Measurements from ENCODE around the gene ITSN1.
"Not testable (repeated sequence)": the region's sequence is repeated elsewhere in the genome, so short reads cannot be mapped to it uniquely, and the experiment has no call there.

ITSN1 gene

DNA sequence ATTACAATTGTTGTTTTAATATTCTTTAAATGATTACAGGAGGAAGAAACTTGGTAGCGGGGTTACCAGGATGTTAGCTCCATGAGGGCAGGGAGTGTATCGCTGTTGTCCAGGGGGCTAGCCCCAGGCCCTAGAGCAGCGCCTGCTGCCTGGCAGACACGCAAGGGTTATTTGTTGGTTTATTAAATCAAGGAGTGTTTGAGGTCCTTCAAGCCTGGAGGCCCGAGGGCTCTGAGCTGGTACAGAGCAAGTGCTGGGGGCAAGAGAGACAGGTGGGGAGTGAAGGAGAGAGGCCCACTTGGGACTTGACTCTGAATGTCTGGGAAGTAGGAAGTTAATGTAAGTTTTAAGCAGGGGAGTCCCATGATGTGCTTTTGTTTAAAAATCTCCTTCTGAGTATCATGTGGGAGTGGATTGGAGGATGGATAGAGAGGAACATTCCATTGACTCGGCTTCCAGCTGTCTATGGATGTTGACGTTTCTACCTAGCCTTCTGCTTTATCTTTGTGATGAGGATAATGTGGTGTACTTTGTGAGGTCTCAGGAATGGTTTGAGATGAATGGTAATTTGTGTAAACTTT, 8.7 kb downstream of the ITSN1 start:
- DNase-seq (ENCODE audit: low read depth in 1 of 2, low spot score in 1 of 2) = no peak

DNA sequence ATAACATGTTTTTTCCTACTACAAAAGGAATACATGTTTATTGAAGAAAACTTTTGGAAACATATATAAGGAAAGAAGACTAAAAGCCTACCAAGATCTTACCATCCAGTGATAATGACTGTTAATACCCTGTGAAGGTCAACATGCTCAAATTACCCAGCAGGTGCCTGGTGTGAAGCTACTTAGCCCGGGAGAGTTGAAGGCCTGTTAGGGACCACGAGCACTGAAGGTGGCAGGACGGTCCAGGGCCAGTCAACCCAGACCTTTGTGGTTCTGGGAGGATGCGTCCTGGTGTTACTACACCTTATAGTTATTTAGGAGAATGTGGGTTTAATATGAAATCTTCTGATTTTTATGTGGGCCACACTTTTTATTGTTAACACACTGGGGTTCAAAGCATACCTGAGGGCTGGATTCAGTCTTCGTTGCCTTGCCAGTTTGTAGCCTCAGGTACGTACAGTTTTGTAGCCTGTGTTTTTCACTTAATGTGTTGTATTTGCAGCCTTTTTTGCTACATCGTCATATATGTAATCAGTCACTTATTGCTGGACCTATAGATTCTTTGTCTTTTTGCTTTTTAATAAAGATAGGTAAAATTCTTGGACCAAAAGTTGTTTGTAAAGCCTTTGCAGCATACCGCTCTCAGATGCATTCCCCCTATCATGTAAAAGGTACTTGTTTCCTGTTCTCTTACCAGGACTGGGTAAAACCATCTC, 9.8 kb downstream of the ITSN1 start:
- DNase-seq (ENCODE audit: low read depth in 1 of 2, low spot score in 1 of 2) = no peak

DNA sequence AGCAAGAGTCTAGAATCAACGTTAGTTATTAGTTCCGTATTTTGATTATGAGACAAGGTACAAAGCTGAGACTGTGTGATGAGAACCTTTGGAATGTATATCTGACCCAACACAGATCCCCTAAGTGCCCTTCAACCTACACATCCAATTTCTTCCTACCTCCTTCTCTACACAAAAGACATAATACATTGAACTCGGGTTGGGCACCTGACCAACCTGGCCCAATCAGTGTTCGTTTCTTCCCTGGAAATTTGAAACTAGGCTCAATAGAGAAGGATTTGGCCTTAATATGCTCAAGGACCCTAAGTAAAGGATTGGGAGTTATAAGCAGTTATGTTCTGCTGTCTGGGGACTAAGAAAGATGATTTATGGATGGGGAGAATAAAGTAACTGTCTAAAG, 12.1 kb downstream of the ITSN1 start:
- DNase-seq (ENCODE audit: low read depth in 1 of 2, low spot score in 1 of 2) = no peak

DNA sequence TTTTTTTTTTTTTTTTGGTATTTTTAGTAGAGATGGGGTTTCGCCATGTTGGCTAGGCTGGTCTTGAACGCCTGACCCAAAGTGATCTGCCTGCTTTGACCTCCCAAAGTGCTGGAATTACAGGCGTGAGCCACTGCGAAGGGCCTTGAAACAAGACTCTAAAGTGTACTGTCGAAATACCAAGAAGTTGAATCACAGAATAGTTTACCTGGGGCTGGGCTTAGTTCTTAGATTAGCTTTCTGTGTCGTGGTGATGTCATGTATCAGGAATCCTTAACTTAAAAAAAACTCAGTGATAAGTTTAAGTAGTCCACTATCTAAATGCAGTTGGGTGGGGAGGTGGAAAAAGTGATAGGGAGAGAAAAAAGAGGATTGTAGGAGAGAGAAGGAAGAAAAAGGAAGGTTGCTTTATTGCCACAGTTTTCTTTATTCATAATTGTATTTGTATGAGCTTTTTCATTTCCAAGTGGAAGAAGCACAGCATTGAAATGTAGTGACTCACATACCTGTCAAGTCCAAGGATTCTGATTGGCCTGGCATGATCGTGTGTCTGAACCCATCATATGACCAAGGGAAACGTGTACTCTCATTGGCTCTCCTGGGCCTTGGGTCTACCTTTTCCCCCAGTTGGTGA, 13.4 kb downstream of the ITSN1 start:
- DNase-seq (ENCODE audit: low read depth in 1 of 2, low spot score in 1 of 2) = no peak

DNA sequence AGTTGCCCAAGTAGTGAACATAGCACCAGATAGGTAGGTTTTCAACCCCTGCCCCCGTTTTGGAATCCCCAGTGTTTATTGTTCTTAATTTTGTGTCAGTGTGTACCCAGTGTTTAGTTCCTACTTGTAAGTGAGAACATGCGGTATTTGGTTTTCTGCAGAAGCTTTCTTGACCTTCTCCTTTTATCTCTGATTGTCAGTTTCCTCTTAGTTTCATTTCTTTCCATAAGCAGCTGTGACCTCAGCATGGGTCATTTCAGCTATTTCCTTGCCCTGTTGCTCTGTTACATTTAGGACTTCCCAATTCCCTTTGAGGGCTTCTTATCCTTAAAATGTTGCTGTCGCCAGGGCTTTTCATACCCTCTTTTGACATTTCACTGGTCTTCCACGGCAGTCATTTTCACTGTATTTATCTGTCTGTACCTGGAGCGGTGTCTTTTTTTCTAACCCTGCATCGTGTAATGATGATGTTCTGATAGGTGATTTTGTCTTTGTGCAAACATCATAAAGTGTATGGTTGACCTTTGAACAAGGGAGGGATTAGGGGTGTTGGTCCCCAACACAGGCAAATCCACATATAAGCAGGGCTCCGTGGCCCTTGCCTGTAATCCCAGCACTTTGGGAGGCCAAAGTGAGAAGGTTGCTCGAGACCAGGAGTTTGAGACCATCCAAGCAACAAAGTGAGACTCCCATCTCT, 15.0 kb downstream of the ITSN1 start:
- DNase-seq (ENCODE audit: low read depth in 1 of 2, low spot score in 1 of 2) = no peak

DNA sequence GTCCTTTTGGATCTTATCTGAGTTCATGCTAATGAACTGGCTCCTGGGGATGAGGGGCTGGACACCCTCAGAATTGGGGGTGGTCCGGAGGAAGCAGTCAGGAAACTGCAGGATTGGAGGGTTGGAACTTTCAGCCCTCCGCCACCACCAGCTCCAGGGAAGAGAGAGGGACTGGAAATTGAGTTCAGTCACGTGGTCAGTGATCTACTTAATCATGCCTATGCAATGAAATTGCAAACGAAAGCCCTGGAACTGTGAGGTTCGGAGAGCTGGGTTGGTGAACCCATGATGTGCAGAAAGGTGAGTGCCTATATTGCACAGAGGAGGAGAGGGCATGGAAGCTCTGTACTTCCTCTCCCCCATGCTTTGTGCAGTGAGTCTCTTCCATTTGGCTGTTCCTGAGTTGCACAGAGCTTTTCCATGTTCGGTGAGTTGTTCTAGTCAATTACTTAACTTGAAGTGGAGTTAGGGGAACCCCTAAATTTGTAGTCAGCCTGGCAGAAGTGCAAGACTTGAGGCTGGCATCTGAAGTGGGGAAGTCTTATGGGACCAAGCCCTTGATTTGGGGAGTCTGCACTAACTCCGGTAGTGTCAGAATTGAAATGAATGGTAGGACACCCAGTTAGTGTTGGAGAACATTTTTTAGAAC, 16.7 kb downstream of the ITSN1 start:
- no peak for DNase-seq (ENCODE audit: low read depth in 1 of 2, low spot score in 1 of 2)

DNA sequence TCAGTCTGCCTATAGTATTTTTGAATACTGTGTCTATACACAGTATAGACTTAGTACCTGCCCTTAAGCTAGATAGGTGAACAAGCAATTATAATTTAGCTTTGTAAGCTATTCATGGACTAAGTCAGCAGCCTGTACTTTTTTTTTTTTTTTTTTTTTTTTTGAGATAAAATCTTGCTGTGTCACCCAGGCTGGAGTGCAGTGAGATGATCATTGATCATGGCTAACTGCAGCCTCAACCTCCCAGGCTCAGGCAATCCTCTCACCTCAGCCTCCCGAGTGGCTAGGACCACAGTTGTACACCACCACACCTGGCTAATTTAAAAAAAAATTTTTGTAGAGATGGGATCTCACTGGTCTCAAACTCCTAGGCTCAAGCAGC, 17.3 kb downstream of the ITSN1 start:
- DNase-seq (ENCODE audit: low read depth in 1 of 2, low spot score in 1 of 2) = no peak

DNA sequence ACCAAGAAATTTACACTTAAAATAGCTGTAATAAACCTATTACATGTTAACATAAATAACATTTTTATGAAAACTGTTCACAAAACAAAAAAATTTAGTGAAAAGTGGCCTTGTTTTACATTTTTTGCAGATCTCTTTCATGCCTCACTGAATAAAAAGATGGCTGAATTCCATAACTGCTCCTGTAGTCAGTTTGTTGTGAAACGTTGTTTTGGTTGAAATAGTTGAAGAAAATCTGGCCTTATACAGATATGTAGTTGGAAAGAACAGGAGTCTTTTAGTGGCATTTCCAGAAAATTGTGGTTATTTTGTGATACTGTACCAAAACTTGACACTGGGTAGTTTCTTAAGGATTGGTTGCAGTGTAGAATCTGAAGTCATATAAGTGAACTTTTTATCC, 18.1 kb downstream of the ITSN1 start:
- DNase-seq (ENCODE audit: low read depth in 1 of 2, low spot score in 1 of 2) = no peak

DNA sequence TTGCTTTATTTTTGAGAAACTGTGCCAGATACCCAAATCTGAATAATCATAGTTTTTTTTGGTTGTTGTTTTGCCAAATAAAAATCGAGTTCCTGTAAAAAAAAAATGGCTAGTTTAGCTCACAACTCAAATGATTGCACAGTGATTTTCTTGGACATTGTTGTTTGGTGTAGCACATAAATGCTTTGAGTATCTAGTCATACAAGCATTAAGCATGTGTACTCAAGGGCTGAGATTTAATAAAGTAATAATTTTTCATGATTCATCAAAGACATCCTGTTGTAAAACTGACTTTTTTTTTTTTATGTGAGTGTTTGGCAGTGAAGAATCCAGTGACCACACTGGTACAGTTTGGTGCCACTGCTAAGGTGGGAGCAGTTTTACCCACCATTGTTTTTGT, 18.8 kb downstream of the ITSN1 start:
- no peak for DNase-seq (ENCODE audit: low read depth in 1 of 2, low spot score in 1 of 2)

DNA sequence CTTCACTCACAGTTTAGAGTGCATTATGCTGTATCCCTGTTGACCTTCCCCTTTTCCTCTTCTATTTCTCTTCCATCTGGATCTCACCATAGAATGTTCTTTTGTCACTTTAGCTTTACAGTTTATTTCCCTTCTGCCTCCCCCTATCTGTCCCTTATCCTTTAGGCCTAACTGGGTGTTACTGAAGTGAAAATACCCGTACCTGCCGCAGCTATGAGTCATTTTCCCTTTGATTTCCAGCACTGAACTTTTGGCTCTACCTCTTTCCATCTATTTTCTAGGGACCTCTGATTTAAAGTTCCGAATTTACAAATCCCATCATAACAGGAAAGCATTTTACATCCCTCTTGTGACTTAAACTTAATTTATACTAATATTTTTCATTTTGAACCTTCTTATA, 19.7 kb downstream of the ITSN1 start:
- no peak for DNase-seq (ENCODE audit: low read depth in 1 of 2, low spot score in 1 of 2)

DNA sequence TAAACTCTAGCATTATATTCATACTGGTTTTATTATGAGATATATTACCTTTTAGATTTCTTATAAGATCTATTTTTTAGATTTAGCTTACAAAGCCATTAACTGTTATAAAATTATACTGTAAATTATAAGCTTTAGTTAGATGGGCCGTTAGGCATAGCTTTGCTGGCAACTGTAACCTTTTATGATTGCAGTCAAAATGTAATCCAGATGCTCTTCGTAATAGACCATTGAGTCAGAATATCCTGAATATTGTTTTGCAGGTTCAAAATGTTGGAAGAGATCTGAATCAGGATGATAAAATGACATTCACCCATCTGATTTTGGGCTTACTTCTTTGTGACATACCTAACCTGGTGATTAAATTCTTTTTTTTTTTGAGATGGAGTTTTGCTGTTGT, 20.9 kb downstream of the ITSN1 start:
- no peak for DNase-seq (ENCODE audit: low read depth in 1 of 2, low spot score in 1 of 2)

DNA sequence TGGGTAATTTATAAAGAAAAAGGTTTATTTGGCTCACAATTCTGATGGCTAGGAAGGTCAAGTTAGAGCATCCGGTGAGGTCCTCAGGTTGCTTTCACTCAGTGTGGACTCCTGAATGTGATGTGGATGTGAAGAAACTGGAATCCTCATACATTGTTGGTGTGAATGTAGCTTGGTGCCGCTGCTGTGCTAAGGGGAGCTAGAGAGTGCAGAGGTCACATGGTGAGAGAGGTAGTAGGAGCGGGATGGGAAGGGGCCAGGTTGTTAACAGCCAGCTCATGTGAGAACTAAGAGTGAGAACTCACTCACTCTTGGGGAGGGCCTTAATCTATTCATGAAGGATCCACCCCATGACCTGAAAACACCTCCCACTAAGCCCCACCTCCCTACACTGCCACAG, 21.8 kb downstream of the ITSN1 start:
- no peak for DNase-seq (ENCODE audit: low read depth in 1 of 2, low spot score in 1 of 2)

DNA sequence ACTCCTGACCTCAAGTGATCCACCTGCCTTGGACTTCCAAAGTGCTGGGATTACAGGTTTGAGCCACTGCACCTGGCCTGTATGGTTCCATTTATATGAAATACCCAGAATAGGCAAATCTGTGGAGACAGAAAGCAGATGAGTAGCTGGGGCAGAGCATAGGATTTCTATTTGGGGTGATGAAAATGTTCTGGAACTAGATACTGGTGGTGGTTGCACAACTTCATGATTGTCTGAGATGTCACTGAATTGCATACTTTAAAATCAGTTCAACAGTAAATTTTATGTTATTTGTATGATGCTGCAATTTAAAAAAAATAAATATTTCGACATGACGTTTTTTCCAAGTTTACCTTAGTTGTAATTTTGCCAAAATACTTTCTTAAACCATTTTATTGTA, 23.9 kb downstream of the ITSN1 start:
- DNase-seq (ENCODE audit: low read depth in 1 of 2, low spot score in 1 of 2) = no peak

DNA sequence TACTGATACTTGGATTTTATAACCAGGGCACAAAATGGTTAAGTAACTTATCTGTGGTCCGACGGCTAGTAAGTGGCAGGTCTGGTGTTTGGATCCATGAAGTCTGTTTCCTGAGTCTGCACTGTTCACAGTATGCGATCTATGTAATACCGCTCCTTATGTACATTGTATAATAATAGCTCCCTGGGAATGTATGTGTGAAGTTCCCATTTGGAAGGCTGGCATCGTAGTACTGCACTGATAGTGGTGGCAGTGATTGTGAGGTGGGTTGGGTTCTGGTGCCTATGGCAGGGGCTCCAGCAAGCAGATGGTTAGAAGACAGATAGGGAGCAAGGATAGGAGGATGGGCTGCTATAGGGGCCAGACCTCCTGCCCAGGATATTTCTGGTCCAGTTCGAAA, 25.3 kb downstream of the ITSN1 start:
- no peak for DNase-seq (ENCODE audit: low read depth in 1 of 2, low spot score in 1 of 2)

DNA sequence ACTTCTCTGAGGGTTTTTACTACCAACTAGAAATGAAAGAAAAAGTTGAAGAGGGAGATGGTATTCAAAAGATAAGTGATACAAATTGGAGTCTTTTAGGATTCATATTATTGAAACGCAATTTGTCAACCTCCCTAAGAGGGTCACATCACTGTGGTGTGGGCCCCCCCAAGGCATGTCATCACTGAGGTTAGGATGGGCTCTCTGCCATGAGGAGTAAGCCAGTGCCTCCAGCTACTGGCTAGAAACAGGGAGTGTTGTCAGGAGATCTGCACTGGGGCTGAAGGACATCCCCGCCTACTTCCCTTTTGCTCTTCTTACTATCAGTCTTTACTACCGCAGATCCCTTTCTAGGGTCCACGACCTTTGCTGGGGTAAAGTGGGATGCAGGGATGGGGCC, 25.9 kb downstream of the ITSN1 start:
- no peak for DNase-seq (ENCODE audit: low read depth in 1 of 2, low spot score in 1 of 2)

DNA sequence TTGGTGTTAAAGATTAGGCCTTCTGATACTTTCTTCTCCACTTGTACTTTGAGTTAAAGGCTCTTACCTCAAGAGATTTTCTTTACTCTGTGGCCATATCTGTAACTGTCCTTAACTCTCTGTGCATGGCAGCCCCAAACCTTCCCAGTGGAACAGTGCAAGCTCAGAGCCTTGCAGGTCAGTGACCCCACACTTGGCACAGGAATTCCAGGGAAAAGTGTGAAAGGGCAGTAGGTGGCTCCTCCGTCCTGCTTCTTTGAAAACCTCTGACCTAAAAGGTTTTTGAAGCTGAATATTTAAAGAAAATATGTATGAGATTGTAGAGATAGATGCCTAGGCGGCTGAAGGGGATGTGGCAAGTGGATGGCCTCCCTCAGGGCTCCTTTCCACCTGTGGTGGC, 26.3 kb downstream of the ITSN1 start:
- no peak for DNase-seq (ENCODE audit: low read depth in 1 of 2, low spot score in 1 of 2)

DNA sequence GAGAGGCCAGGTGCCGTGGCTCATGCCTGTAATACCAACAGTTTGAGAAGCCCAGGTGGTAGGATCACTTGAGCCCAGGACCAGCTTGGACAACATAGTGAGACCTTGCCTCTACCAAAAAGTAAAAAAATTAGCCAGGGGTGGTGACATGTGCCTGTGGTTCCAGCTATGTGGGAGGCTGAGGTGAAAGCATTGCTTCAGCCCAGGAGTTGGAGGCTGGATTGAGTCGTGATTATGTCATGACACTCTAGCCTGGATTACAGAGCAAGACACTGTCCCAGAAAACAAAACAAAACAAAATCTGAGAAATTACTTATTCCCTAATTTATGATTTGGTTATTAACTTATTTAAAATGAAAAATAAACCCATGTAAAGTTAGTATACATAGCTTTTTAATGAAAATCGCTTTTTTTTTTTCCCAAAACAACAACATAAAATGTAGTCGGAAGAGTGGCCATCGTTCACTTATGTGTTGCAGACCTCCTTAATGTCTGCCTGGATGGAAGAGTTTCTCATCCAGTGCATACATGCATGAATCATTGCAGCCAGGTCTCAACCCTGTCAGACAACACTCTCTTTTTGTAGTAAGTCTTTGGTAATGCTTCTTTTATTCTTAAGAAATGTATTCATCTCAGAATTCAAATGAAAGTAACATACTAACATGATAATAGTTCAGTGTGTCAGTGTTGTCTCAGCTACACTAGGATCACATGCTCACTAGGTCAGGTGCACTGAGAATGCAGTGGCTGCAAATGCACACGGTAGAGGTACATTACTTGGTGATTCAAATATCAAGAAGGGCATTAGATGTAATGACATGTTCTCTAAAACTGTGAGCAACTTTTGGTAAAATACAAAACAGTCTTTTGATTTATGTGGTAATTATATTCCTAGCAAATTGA, 28.0 kb downstream of the ITSN1 start:
- DNase-seq (ENCODE audit: low read depth in 1 of 2, low spot score in 1 of 2) = no peak

DNA sequence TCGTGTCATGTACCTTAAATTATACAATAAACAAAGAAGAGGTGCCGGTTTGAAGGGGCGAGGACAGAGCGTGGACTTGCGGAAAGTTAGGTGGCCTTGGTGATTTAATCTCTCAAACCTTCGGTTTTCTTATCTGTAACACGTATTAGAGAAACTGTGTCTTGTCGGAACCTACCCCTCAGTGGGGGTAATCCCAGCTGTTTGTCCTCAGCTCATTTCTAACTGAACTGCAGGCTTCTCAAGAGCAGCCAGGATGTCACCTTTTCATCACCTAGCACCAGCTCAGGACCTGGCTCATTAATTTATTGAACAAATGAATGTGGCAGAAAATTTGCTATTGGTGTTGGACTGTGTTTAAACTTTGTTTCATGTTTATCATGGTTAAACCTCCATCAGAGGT, 31.2 kb downstream of the ITSN1 start:
- no peak for DNase-seq (ENCODE audit: low read depth in 1 of 2, low spot score in 1 of 2)

DNA sequence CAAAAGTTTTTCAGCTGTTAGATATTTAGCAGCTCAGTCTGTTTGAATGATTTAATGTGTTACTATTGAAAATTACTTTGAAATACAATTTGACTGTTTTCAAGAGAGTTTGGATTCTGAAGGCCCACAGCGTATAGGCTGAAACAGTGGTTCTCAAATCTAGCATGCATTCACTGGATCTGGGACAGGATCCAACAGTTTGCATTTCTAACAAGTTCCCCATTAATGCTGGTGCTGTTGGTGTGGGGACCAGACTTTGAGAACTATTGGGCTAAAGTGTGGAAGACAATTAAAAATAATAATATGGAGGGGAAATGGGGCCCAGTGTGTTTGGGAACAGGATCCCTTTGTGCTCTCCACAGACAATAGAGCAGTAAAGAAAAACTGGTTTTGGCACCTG, 31.9 kb downstream of the ITSN1 start:
- DNase-seq (ENCODE audit: low read depth in 1 of 2, low spot score in 1 of 2) = no peak

DNA sequence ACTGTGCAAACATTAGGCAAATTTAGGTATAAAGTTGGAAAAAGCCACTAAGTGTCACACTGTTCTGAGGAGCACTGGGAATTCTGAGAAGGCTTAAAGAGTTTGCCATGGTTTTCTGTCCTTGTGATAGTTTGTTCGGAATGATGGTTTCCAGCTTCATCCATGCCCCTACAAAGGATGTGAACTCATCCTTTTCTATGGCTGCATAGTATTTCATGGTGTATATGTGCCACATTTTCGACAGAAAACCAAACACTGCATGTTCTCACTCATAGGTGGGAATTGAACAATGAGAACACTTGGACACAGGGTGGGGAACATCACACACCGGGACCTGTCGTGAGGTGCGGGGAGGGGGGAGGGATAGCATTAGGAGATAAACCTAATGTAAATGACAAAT, 34.4 kb downstream of the ITSN1 start:
- DNase-seq (ENCODE audit: low read depth in 1 of 2, low spot score in 1 of 2) = not testable (repeated sequence)

DNA sequence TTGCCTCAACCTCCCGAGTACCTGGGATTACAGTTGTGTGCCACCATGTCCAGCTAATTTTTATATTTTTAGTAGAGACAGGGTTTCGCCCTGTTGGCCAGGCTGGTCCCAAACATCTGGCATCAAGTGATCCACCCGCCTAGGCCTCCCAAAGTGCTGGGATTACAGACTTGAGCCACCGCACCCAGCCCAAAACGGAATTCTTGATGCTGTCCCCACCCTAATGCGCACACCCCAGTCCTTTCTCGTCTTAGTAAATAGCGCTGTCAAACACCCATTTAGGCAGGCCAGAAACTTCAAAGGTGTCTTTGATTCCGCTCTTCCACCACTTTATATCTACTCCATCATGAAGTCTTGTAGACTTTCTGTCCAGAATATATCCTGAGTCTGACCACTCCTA, 35.1 kb downstream of the ITSN1 start:
- no peak for DNase-seq (ENCODE audit: low read depth in 1 of 2, low spot score in 1 of 2)
